NCI-H2227 (cell line): ENCODE measurements around the gene PNKD.

ENCODE experiments used
- DNase-seq: peaks from one replicate; lab custom pipeline; 2025; ENCODE audit not compliant: unreplicated experiment; lab: John Stamatoyannopoulos, UW

The PNKD gene

GRCh38 chr2:218394298-218395089 is 124.2 kb downstream of the PNKD start:
- no peak for DNase-seq

- DNase-seq = no peak
Observed at GRCh38 chr2:218395090-218395444, 124.7 kb downstream of the PNKD start.

- peak; percentile 67 for DNase-seq
Observed at GRCh38 chr2:218395456-218395825, 125.1 kb downstream of the PNKD start.

- DNase-seq = peak; percentile 97
Observed at GRCh38 chr2:218395826-218396687, 125.7 kb downstream of the PNKD start.
